HCT116 (cell line): Measurements from ENCODE around the gene PLCG2.
"Not testable (repeated sequence)": the region's sequence is repeated elsewhere in the genome, so short reads cannot be mapped to it uniquely, and the experiment has no call there.

Experiments
- CEBPB ChIP-seq: IDR thresholded peaks from 2 replicates; pipeline ENCODE4 v1.6.1; 2012; ENCODE audit warnings: low read depth
- EZH2 ChIP-seq: fragments of 200-600 bp; sonication (generic); IDR thresholded peaks from 2 replicates; pipeline ENCODE4 v1.6.1; 2017; ENCODE audit warnings: antibody characterized with exemption, mixed run types
- FOSL1 ChIP-seq: IDR thresholded peaks from 2 replicates; pipeline ENCODE4 v1.6.1; 2012; ENCODE audit warnings: low read depth
- JUND ChIP-seq: IDR thresholded peaks from 2 replicates; pipeline ENCODE4 v1.6.1; 2012
- POLR2A ChIP-seq: IDR thresholded peaks from 2 replicates; pipeline ENCODE4 v1.7.0; 2011; ENCODE audit warnings: borderline replicate concordance; ENCODE audit not compliant: insufficient read depth, insufficient read length; ENCODE audit errors: extremely low read depth
- POLR2AphosphoS5 ChIP-seq: IDR thresholded peaks from 2 replicates; pipeline ENCODE4 v1.6.1; 2011; ENCODE audit warnings: mild to moderate bottlenecking, low read depth, low read length, moderate library complexity
- SP1 ChIP-seq: IDR thresholded peaks from 2 replicates; pipeline ENCODE4 v1.6.1; 2012; ENCODE audit warnings: low read depth
- YY1 ChIP-seq: IDR thresholded peaks from 2 replicates; pipeline ENCODE4 v1.6.1; 2011; ENCODE audit warnings: low read length, low read depth, moderate library complexity, mild to moderate bottlenecking; ENCODE audit not compliant: insufficient replicate concordance; ENCODE audit errors: extremely low read depth
- TF ChIP-seq, protein P1 (sequence below), 3 experiments: fragments of 200-600 bp in 1 of 3; sonication (generic) in 1 of 3; IDR thresholded peaks in 2 of 3; conservative IDR thresholded peaks in 1 of 3; 2 replicates each; pipeline ENCODE4 v1.5.1; 2012 to 2017; ENCODE audit warnings: low read depth in 2 of 3, low read length in 2 of 3, antibody characterized with exemption in 1 of 3, borderline replicate concordance in 1 of 3, control low read depth in 1 of 3, mild to moderate bottlenecking in 1 of 3, mixed read lengths in 1 of 3, mixed run types in 1 of 3, moderate library complexity in 1 of 3; ENCODE audit not compliant: insufficient read depth in 1 of 3
- TF ChIP-seq, protein P2 (sequence below): IDR thresholded peaks from 2 replicates; pipeline ENCODE4 v1.6.1; 2012; ENCODE audit warnings: low read depth
- TF ChIP-seq, protein P3 (sequence below): IDR thresholded peaks from 2 replicates; pipeline ENCODE4 v1.6.1; 2012

DNA sequence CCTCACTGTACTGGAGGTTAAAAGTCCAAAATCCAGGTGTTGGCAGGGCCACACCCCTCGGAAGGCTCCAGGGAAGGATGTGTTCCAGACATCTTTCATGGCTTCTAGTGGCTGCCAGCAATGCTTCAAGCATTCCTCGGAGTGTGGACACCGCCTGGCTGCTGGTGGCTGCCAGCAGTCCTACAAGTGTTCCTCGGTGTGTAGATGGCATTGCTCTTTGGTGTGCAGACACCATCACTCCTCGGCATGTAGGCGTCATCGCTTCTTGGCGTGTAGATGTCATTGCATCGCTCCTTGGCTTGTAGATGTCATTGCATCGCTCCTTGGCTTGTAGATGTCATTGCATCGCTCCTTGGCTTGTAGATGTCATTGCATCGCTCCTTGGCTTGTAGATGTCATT lies 98.4 kb downstream of the PLCG2 start:
- TF ChIP-seq POLR2A, POLR2AphosphoS5, YY1, JUND, EZH2, FOSL1, CEBPB, SP1: not testable (repeated sequence)
- TF ChIP-seq, protein P1, sequence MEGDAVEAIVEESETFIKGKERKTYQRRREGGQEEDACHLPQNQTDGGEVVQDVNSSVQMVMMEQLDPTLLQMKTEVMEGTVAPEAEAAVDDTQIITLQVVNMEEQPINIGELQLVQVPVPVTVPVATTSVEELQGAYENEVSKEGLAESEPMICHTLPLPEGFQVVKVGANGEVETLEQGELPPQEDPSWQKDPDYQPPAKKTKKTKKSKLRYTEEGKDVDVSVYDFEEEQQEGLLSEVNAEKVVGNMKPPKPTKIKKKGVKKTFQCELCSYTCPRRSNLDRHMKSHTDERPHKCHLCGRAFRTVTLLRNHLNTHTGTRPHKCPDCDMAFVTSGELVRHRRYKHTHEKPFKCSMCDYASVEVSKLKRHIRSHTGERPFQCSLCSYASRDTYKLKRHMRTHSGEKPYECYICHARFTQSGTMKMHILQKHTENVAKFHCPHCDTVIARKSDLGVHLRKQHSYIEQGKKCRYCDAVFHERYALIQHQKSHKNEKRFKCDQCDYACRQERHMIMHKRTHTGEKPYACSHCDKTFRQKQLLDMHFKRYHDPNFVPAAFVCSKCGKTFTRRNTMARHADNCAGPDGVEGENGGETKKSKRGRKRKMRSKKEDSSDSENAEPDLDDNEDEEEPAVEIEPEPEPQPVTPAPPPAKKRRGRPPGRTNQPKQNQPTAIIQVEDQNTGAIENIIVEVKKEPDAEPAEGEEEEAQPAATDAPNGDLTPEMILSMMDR (IDR thresholded peaks at IDR 0.05 in 2 of 3, conservative IDR thresholded peaks at IDR 0.05 in 1 of 3; ENCODE audit: borderline replicate concordance in 1 of 3, insufficient read depth in 1 of 3, low read depth in 2 of 3, low read length in 2 of 3): not testable (repeated sequence)
- TF ChIP-seq, protein P2, sequence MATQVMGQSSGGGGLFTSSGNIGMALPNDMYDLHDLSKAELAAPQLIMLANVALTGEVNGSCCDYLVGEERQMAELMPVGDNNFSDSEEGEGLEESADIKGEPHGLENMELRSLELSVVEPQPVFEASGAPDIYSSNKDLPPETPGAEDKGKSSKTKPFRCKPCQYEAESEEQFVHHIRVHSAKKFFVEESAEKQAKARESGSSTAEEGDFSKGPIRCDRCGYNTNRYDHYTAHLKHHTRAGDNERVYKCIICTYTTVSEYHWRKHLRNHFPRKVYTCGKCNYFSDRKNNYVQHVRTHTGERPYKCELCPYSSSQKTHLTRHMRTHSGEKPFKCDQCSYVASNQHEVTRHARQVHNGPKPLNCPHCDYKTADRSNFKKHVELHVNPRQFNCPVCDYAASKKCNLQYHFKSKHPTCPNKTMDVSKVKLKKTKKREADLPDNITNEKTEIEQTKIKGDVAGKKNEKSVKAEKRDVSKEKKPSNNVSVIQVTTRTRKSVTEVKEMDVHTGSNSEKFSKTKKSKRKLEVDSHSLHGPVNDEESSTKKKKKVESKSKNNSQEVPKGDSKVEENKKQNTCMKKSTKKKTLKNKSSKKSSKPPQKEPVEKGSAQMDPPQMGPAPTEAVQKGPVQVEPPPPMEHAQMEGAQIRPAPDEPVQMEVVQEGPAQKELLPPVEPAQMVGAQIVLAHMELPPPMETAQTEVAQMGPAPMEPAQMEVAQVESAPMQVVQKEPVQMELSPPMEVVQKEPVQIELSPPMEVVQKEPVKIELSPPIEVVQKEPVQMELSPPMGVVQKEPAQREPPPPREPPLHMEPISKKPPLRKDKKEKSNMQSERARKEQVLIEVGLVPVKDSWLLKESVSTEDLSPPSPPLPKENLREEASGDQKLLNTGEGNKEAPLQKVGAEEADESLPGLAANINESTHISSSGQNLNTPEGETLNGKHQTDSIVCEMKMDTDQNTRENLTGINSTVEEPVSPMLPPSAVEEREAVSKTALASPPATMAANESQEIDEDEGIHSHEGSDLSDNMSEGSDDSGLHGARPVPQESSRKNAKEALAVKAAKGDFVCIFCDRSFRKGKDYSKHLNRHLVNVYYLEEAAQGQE: not testable (repeated sequence)
- TF ChIP-seq, protein P3, sequence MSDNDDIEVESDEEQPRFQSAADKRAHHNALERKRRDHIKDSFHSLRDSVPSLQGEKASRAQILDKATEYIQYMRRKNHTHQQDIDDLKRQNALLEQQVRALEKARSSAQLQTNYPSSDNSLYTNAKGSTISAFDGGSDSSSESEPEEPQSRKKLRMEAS: not testable (repeated sequence)
